ENCODE measurements around the gene POLR1G.

DNA sequence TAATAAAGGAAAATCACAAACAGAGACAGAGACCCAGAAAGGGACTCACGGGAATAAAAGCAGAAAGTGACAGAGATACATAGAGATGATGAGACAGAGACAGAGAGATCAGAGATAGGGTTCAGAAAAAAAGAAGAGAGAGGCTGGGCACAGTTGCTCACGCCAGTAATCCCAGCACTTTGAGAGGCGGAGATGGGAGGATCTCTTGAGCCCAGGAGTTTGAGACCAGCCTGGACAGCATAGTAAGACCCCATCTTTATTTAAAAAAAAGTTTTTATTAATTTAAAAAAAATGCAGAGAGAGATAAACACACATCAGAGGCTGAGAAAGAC is 41.9 kb downstream of the POLR1G start:
- TF ChIP-seq, protein P1, sequence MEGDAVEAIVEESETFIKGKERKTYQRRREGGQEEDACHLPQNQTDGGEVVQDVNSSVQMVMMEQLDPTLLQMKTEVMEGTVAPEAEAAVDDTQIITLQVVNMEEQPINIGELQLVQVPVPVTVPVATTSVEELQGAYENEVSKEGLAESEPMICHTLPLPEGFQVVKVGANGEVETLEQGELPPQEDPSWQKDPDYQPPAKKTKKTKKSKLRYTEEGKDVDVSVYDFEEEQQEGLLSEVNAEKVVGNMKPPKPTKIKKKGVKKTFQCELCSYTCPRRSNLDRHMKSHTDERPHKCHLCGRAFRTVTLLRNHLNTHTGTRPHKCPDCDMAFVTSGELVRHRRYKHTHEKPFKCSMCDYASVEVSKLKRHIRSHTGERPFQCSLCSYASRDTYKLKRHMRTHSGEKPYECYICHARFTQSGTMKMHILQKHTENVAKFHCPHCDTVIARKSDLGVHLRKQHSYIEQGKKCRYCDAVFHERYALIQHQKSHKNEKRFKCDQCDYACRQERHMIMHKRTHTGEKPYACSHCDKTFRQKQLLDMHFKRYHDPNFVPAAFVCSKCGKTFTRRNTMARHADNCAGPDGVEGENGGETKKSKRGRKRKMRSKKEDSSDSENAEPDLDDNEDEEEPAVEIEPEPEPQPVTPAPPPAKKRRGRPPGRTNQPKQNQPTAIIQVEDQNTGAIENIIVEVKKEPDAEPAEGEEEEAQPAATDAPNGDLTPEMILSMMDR (conservative IDR thresholded peaks at IDR 0.05; ENCODE audit: low read length) = no peak
- no peak for TF ChIP-seq EZH2phosphoT487 (IDR thresholded peaks at IDR 0.05; ENCODE audit: borderline replicate concordance)

All from Loucy (cell line).